AG04449 (cell line): ENCODE results near the gene PRB4.

Source experiments
- CTCF ChIA-PET: fragments of 350-600 bp; formaldehyde crosslinking; extraction: SDS; loops from one replicate; lab custom pipeline; 2021; ENCODE audit warnings: antibody characterized with exemption; lab: Yijun Ruan, JAX
- POLR2A ChIA-PET: fragments of 400-600, 350-600 bp; formaldehyde crosslinking; extraction: SDS; loops from one replicate; lab custom pipeline; 2020; ENCODE audit warnings: antibody characterized with exemption, inconsistent platforms; lab: Yijun Ruan, JAX
- DNase-seq: peaks from one replicate; pipeline ENCODE4 v3.0.0-alpha.2; 2010; ENCODE audit warnings: low read depth, low spot score
- H3K4me3 ChIP-seq: 2 replicates; pipeline ENCODE4 v1.5.1; 2011; ENCODE audit warnings: low read depth, mild to moderate bottlenecking, control low read depth, low read length
- TF ChIP-seq, protein P1 (sequence below): IDR thresholded peaks from one replicate; pipeline ENCODE4 v1.5.1; 2011; ENCODE audit warnings: mild to moderate bottlenecking, moderate library complexity, low read length, control low read depth, inconsistent platforms; ENCODE audit not compliant: insufficient read depth; ENCODE audit errors: missing control alignments

PRB4 gene

DNA sequence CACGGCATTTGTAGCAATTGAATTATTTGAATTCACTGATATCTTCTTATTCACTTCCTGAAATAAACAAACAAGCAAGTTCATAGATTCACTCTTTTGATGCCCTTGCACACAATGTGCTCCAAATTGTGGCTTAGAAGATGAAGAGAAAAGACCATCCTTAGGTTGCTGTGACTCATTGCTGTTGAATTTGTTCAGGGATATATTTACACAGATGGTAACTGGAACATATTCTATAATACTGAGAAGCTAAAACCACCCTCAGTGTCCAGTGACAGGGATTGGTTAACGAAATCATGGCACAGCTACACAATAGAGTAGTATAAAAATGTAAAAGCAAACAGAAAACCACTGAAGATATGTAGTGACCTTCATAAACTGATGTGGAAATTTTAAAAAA lies 3.1 kb downstream of the PRB4 start:
- no peak overlapping the region for H3K4me3 ChIP-seq
- ChIA-PET CTCF (no interaction called here), POLR2A (no interaction called here)
- DNase-seq: no peak
- TF ChIP-seq, protein P1, sequence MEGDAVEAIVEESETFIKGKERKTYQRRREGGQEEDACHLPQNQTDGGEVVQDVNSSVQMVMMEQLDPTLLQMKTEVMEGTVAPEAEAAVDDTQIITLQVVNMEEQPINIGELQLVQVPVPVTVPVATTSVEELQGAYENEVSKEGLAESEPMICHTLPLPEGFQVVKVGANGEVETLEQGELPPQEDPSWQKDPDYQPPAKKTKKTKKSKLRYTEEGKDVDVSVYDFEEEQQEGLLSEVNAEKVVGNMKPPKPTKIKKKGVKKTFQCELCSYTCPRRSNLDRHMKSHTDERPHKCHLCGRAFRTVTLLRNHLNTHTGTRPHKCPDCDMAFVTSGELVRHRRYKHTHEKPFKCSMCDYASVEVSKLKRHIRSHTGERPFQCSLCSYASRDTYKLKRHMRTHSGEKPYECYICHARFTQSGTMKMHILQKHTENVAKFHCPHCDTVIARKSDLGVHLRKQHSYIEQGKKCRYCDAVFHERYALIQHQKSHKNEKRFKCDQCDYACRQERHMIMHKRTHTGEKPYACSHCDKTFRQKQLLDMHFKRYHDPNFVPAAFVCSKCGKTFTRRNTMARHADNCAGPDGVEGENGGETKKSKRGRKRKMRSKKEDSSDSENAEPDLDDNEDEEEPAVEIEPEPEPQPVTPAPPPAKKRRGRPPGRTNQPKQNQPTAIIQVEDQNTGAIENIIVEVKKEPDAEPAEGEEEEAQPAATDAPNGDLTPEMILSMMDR: no peak

DNA sequence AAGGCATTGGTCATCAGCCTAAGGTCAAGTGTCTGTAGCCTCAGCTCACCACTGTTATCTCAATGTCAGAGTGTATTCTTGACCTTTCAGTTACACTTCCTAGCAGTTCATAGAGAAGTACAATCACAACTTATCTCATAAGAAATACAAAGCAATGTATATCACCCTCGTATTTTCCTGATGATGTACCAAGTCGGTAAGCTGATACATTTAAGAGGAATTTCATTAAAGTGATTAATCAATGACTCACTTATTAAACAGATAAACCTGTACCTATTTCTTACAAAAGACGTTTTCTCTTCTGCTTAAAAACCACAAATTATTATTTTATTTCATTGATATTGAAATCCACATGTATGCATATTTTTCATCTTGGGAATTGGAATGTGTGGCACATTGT lies 36.8 kb downstream of the PRB4 start:
- no peak for DNase-seq
- TF ChIP-seq, protein P1: no peak
- H3K4me3 ChIP-seq: no peak overlapping the region
- ChIA-PET POLR2A (no interaction called here), CTCF (no interaction called here)

DNA sequence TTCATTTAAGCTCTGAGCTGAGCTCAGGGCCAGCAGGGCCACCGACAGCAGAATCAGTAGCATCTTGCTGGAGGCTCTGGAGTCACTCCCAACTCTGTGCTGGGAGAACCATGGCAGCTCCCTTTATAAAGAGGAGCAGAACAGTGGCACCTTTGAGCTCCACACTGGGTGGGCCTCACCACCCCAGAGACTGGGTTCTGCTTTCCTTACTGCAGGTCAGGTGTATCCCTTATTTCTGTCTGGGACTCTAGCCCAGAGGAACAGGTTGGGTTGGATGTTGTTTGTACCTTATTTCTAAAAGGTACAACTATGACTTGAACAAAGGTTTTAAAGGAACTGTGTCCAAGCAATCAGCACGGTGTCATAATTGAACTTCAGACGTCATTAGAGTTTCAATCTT lies 40.6 kb downstream of the PRB4 start, which contains the start of gene PRB3:
PRB3 (minus strand) TSS at position 101 of the 400 bp plus-strand sequence; CDS start at position 63, 38 bp downstream.
- ChIA-PET POLR2A (no interaction called here), CTCF (no interaction called here)
- no peak for DNase-seq
- no peak within 1 kb of the TSS for H3K4me3 ChIP-seq
- TF ChIP-seq, protein P1: no peak

DNA sequence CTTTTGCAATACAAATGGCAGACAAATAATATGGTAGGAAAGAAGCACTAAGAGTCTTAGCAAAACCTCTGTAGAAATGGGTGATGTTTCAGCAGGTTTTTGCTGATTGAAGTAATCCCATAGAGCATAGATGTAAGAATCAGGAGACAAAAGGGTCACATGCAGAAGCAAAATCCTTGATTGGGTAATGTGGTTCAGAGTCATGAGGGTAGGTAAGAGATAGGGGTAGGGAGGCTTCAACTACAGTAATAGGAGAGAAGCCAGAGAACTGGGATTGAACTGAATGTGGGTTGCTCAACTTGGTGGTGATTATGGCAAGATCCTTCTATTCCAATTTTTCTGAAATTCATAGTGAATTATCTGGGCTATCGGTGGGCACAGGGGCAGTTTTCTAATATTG lies 45.7 kb downstream of the PRB4 start:
- POLR2A ChIA-PET: no interaction called here
- CTCF ChIA-PET: no interaction called here
- no peak for DNase-seq
- no peak overlapping the region for H3K4me3 ChIP-seq
- TF ChIP-seq, protein P1: no peak
